Measurements from ENCODE around the gene TMEM86B.

GRCh38 chr19:55209693-55210472 lies 18.7 kb downstream of the TMEM86B start:
- TF ChIP-seq EZH2 (IDR thresholded peaks at IDR 0.05; ENCODE audit: borderline replicate concordance, insufficient read depth, low read length, poor library complexity, severe bottlenecking), result no peak
- TF ChIP-seq, protein P1, sequence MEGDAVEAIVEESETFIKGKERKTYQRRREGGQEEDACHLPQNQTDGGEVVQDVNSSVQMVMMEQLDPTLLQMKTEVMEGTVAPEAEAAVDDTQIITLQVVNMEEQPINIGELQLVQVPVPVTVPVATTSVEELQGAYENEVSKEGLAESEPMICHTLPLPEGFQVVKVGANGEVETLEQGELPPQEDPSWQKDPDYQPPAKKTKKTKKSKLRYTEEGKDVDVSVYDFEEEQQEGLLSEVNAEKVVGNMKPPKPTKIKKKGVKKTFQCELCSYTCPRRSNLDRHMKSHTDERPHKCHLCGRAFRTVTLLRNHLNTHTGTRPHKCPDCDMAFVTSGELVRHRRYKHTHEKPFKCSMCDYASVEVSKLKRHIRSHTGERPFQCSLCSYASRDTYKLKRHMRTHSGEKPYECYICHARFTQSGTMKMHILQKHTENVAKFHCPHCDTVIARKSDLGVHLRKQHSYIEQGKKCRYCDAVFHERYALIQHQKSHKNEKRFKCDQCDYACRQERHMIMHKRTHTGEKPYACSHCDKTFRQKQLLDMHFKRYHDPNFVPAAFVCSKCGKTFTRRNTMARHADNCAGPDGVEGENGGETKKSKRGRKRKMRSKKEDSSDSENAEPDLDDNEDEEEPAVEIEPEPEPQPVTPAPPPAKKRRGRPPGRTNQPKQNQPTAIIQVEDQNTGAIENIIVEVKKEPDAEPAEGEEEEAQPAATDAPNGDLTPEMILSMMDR (IDR thresholded peaks at IDR 0.05; ENCODE audit: poor library complexity, severe bottlenecking), result no peak
- no peak for TF ChIP-seq EP300 (conservative IDR thresholded peaks at IDR 0.05; ENCODE audit: poor library complexity, severe bottlenecking)
- TF ChIP-seq POLR2AphosphoS5 (IDR thresholded peaks at IDR 0.05), result no peak

Measured in neural cell (in vitro differentiated cells).